HepG2 (cell line): ENCODE results near the gene ANKRD13D. TPM values are rescaled to one million over a fixed set of nuclear protein-coding genes. Genes with fewer than 3 reads are reported as not detected.
A peak's percentile ranks its signal among the peaks of the same experiment; 100 is the strongest.

Experiments used
- ATF4 ChIP-seq, 2 experiments: fragments of 450-650 bp in 1 of 2; sonication (generic) in 1 of 2; formaldehyde crosslinking; IDR thresholded peaks; 2 replicates each; pipeline versions ENCODE4 v1.5.0 to v1.8.0; 2020 to 2022; ENCODE audit warnings: mild to moderate bottlenecking in 1 of 2, missing genetic modification reagents in 1 of 2
- ELK4 ChIP-seq: sonication (generic); formaldehyde crosslinking; IDR thresholded peaks from 2 replicates; pipeline ENCODE4 v1.9.0; 2021; ENCODE audit warnings: missing genetic modification reagents, borderline replicate concordance
- EP300 ChIP-seq, 3 experiments: sonication (generic) in 1 of 3; formaldehyde crosslinking in 1 of 3; IDR thresholded peaks; 2 replicates each; pipeline versions ENCODE4 v1.5.1 to v1.6.1; 2011 to 2020; ENCODE audit warnings: low read depth in 2 of 3, low read length in 2 of 3, borderline replicate concordance in 1 of 3, improper control_type of control experiment in 1 of 3, mild to moderate bottlenecking in 1 of 3, missing genetic modification reagents in 1 of 3, moderate library complexity in 1 of 3
- HNF4A ChIP-seq: sonication (generic); formaldehyde crosslinking; IDR thresholded peaks from 2 replicates; pipeline ENCODE4 v1.4.0; 2020; ENCODE audit warnings: missing genetic modification reagents
- MED13 ChIP-seq: sonication (generic); formaldehyde crosslinking; IDR thresholded peaks from 2 replicates; pipeline ENCODE4 v1.5.0; 2020; ENCODE audit warnings: missing genetic modification reagents
- POLR2A ChIP-seq, 2 experiments: IDR thresholded peaks; 2 replicates each; pipeline ENCODE4 v1.6.1; 2011; ENCODE audit warnings: low read depth in 2 of 2, low read length in 2 of 2, mild to moderate bottlenecking in 1 of 2, moderate library complexity in 1 of 2; ENCODE audit not compliant: insufficient read depth in 1 of 2
- RBM39 ChIP-seq: fragments of 200-400 bp; formaldehyde crosslinking; IDR thresholded peaks from one replicate; pipeline ENCODE4 v1.6.1; 2018; ENCODE audit warnings: antibody characterized with exemption, mild to moderate bottlenecking, low read depth, low read length; ENCODE audit not compliant: poor library complexity, severe bottlenecking
- RERE ChIP-seq: IDR thresholded peaks from 2 replicates; pipeline ENCODE4 v1.6.1; 2016; ENCODE audit warnings: low read depth, missing genetic modification reagents, missing compliant biosample characterization
- RFX1 ChIP-seq: fragments of 450-650 bp; IDR thresholded peaks from 2 replicates; pipeline ENCODE4 v1.6.1; 2017
- SMC3 ChIP-seq: IDR thresholded peaks from 2 replicates; pipeline ENCODE4 v1.6.1; 2011; ENCODE audit warnings: low read length, improper control_type of control experiment
- TBX2 ChIP-seq: sonication (generic); formaldehyde crosslinking; IDR thresholded peaks from 2 replicates; pipeline ENCODE4 v1.5.0; 2020; ENCODE audit warnings: missing genetic modification reagents, mild to moderate bottlenecking, borderline replicate concordance
- ZBED4 ChIP-seq: sonication (generic); formaldehyde crosslinking; IDR thresholded peaks from 2 replicates; pipeline ENCODE4 v1.4.0; 2020; ENCODE audit warnings: missing genetic modification reagents, borderline replicate concordance
- ZNF468 ChIP-seq: sonication (generic); formaldehyde crosslinking; IDR thresholded peaks from 2 replicates; pipeline ENCODE4 v1.8.0; 2022; ENCODE audit warnings: mild to moderate bottlenecking, moderate library complexity, missing genetic modification reagents
- ZNF567 ChIP-seq: sonication (generic); formaldehyde crosslinking; IDR thresholded peaks from 2 replicates; pipeline ENCODE4 v1.8.1; 2023; ENCODE audit warnings: mild to moderate bottlenecking, missing genetic modification reagents, borderline replicate concordance
- ZSCAN22 ChIP-seq: sonication (generic); formaldehyde crosslinking; IDR thresholded peaks from 2 replicates; pipeline ENCODE4 v1.4.0; 2020; ENCODE audit warnings: mild to moderate bottlenecking, missing genetic modification reagents
- ZSCAN29 ChIP-seq: sonication (generic); formaldehyde crosslinking; conservative IDR thresholded peaks from 2 replicates; pipeline ENCODE4 v1.4.0; 2020; ENCODE audit warnings: mild to moderate bottlenecking, missing genetic modification reagents
- polyA plus RNA-seq, 8 experiments: library from polyadenylated mRNA; depleted of rRNA in 3 of 8; stranded (reverse) in 7 of 8; unstranded in 1 of 8; fragments of >200 nt; fragmentation: Illumina TruSeq in 4 of 8; extraction: Trizol in 4 of 8; gene quantifications; 2 replicates each; pipeline versions ENCODE4 v1.2.1 to v1.2.3, GENCODE V29; 2011 to 2016; ENCODE audit warnings: low read depth in 4 of 8, missing spikeins in 1 of 8, mixed read lengths in 1 of 8; ENCODE audit not compliant: insufficient read depth in 1 of 8
- total RNA-seq, 5 experiments: library from RNA; depleted of rRNA; stranded (reverse); fragments of >200 nt; fragmentation: Illumina TruSeq; extraction: Trizol; gene quantifications; 2 replicates each; pipeline ENCODE4 v1.2.3, GENCODE V29; 2016; ENCODE audit warnings: low read depth in 1 of 5

The ANKRD13D gene
- total and polyA plus RNA-seq, 2 of the 13 experiments (the other 11 are each of a cell fraction or from before 2014, with no cell fraction given) = 18.6 to 27.3 TPM

GRCh38 chr11:67239783-67240575 lies 49.1 kb upstream of the ANKRD13D start (continued):
- TF ChIP-seq SMC3 (no peak), ELK4 (CRISPR knock-in tag) (no peak), ZSCAN29 (CRISPR knock-in tag) (peak; percentile 62; the same call in 1 of the 2 replicates), RFX1 (no peak), RERE (no peak), ZSCAN22 (CRISPR knock-in tag) (no peak), ATF4 (CRISPR knock-in tag; IDR thresholded peaks at IDR 0.05) (peak in 1 of 2 experiments; percentile 61; a peak in 2 of 4 replicates), HNF4A (CRISPR knock-in tag) (0 out of 2 replicates have a peak, but pooled peaks have one; percentile 5), POLR2A (IDR thresholded peaks at IDR 0.05; ENCODE audit: insufficient read depth in 1 of 2, low read depth in 2 of 2, low read length in 2 of 2) (peak; percentile 96 to 97), ZNF468 (CRISPR knock-in tag) (no peak), ZBED4 (CRISPR knock-in tag) (peak; percentile 65; the same call in 1 of the 2 replicates), EP300 (IDR thresholded peaks at IDR 0.05; ENCODE audit: low read depth in 2 of 2, low read length in 2 of 2) (0 out of 4 replicates have a peak, but pooled peaks of 1 of the 2 experiments have one; percentile 11), EP300 (CRISPR knock-in tag; IDR thresholded peaks at IDR 0.05; ENCODE audit: borderline replicate concordance) (0 out of 2 replicates have a peak, but pooled peaks have one; percentile 25), TBX2 (CRISPR knock-in tag) (peak; percentile 48; the same call in 1 of the 2 replicates), ZNF567 (CRISPR knock-in tag) (0 out of 2 replicates have a peak, but pooled peaks have one; percentile 72), MED13 (no peak), RBM39 (peak; percentile 74)
